ENCODE data around the gene PGGHG.

PGGHG gene

GRCh38 chr11:288478-289397 lies at the start of gene PGGHG:
Gene PGGHG (plus strand): TSS chr11:289126. CDS start chr11:289817, 691 bp downstream.
- FAIRE-seq (no peak), DNase-seq (ENCODE audit: extremely low spot score, insufficient read length, low read depth) (peak; percentile 77)

GRCh38 chr11:240315-240714 lies 48.6 kb upstream of the PGGHG start:
- FAIRE-seq = no peak
- DNase-seq (ENCODE audit: extremely low spot score, insufficient read length, low read depth) = no peak

GRCh38 chr11:241634-242033 lies 47.3 kb upstream of the PGGHG start:
- DNase-seq (ENCODE audit: extremely low spot score, insufficient read length, low read depth) (no peak), FAIRE-seq (no peak)

GRCh38 chr11:244376-244775 lies 44.5 kb upstream of the PGGHG start:
- no peak for DNase-seq (ENCODE audit: extremely low spot score, insufficient read length, low read depth)
- FAIRE-seq = no peak

GRCh38 chr11:249062-249461 lies 39.9 kb upstream of the PGGHG start:
- DNase-seq (ENCODE audit: extremely low spot score, insufficient read length, low read depth) (no peak), FAIRE-seq (no peak)

GRCh38 chr11:250274-250673 lies 38.7 kb upstream of the PGGHG start:
- FAIRE-seq (no peak), DNase-seq (ENCODE audit: extremely low spot score, insufficient read length, low read depth) (no peak)

GRCh38 chr11:250740-251299 lies 38.1 kb upstream of the PGGHG start:
- no peak for DNase-seq (ENCODE audit: extremely low spot score, insufficient read length, low read depth)
- peak; percentile 31 for FAIRE-seq

GRCh38 chr11:251550-251949 lies 37.4 kb upstream of the PGGHG start:
- no peak for FAIRE-seq
- no peak for DNase-seq (ENCODE audit: extremely low spot score, insufficient read length, low read depth)

- FAIRE-seq (no peak), DNase-seq (ENCODE audit: extremely low spot score, insufficient read length, low read depth) (no peak)
These were observed 36.3 kb upstream of the PGGHG start for GRCh38 chr11:252666-253065.

- no peak for FAIRE-seq
- DNase-seq (ENCODE audit: extremely low spot score, insufficient read length, low read depth) = no peak
These were observed 35.6 kb upstream of the PGGHG start for GRCh38 chr11:253160-253885.

- FAIRE-seq (no peak), DNase-seq (ENCODE audit: extremely low spot score, insufficient read length, low read depth) (no peak)
These were observed 35.0 kb upstream of the PGGHG start for GRCh38 chr11:253886-254270.

GRCh38 chr11:255176-255575 lies 33.8 kb upstream of the PGGHG start:
- FAIRE-seq = no peak
- no peak for DNase-seq (ENCODE audit: extremely low spot score, insufficient read length, low read depth)

GRCh38 chr11:255816-256215 lies 33.1 kb upstream of the PGGHG start:
- no peak for FAIRE-seq

GRCh38 chr11:256952-257737 lies 31.8 kb upstream of the PGGHG start:
- no peak for DNase-seq (ENCODE audit: extremely low spot score, insufficient read length, low read depth)
- peak; percentile 80 for FAIRE-seq

More at GRCh38 chr11:255816-256215, 33.1 kb upstream of the PGGHG start:
- DNase-seq (ENCODE audit: extremely low spot score, insufficient read length, low read depth) = no peak

- DNase-seq (ENCODE audit: extremely low spot score, insufficient read length, low read depth) (no peak), FAIRE-seq (no peak)
These were observed 31.0 kb upstream of the PGGHG start for GRCh38 chr11:257766-258493.

- FAIRE-seq (no peak), DNase-seq (ENCODE audit: extremely low spot score, insufficient read length, low read depth) (no peak)
These were observed 29.5 kb upstream of the PGGHG start for GRCh38 chr11:259413-259812.

GRCh38 chr11:261624-262023 lies 27.3 kb upstream of the PGGHG start:
- FAIRE-seq (peak; percentile 12), DNase-seq (ENCODE audit: extremely low spot score, insufficient read length, low read depth) (no peak)

- FAIRE-seq (no peak), DNase-seq (ENCODE audit: extremely low spot score, insufficient read length, low read depth) (no peak)
These were observed 22.1 kb upstream of the PGGHG start for GRCh38 chr11:266676-267439.

GRCh38 chr11:267491-267994 lies 21.4 kb upstream of the PGGHG start:
- DNase-seq (ENCODE audit: extremely low spot score, insufficient read length, low read depth) (no peak), FAIRE-seq (peak; percentile 53)

Measured in GM18507 (cell line).